ENCODE data around the gene DBN1. TPM values are rescaled to one million over a fixed set of nuclear protein-coding genes. Genes with fewer than 3 reads are reported as not detected.

DBN1 gene
- total RNA-seq, 2 experiments from 2014 or later = 101 to 105 TPM

DNA sequence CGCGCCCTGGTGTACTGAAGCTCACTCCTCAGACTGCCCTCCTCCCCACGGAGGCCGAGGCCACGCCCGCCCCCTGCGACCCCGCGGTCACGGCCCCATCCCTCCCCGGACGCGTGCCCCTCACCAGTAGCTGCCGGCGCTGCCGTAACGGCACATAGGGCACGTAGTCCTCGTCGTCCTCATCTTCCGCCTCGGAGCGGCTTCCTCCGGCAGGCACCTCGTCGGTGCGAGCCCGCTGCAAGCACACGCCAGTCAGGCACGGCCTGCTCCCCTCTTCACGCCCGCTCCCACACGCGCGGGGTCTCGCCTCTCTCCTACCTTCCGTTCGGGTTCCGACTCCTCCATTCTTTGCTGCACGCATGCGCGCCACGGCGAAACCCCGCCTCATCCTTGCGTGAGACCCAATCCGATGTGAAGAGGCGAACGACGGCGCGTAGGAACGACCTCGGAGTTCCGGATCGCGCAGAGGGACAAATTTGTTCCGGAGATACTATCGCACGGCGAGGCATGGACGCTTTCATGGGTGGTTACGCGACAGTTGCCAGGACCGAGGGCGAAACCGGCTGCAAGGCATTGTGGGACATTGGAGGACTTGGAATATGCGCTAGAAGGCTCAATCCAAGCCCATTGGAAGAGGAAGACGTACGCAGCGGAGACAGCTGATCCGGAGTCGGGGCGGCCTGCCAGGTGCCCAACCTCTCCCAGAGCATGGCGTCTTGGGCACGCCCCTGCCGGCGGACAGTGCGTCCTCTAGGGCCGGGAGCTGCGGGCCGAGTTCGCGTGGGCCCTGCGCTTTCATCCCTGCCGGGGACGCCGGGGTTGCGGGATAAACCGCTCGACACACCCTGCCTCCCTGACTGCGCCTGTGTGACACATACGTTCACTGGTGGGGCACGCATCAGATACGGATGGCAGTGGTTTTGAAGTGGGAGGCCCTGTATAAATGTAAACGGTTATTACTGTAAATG lies 43.5 kb upstream of the DBN1 start, which contains the start of gene DDX41:
Gene DDX41 (minus strand): TSS at position 361 of the 968 bp plus-strand sequence. CDS start 16 bp downstream, at position 345.
- Mint-ChIP-seq H3K4me1 (ENCODE audit: low read depth) (peaks cover 49% of the 10 kb centered on the region), H3K9me3 (no peaks in the 10 kb centered on the region), H3K27ac (peak within 1 kb of the TSS; percentile 91), H3K4me3 (peak within 1 kb of the TSS; percentile 92), H3K36me3 (ENCODE audit: low read depth) (peaks cover 63% of the 10 kb centered on the region), H3K27me3 (no peaks in the 10 kb centered on the region)
- peak; percentile 97 for DNase-seq
- ATAC-seq = peak; percentile 90
- TF ChIP-seq, protein P1, sequence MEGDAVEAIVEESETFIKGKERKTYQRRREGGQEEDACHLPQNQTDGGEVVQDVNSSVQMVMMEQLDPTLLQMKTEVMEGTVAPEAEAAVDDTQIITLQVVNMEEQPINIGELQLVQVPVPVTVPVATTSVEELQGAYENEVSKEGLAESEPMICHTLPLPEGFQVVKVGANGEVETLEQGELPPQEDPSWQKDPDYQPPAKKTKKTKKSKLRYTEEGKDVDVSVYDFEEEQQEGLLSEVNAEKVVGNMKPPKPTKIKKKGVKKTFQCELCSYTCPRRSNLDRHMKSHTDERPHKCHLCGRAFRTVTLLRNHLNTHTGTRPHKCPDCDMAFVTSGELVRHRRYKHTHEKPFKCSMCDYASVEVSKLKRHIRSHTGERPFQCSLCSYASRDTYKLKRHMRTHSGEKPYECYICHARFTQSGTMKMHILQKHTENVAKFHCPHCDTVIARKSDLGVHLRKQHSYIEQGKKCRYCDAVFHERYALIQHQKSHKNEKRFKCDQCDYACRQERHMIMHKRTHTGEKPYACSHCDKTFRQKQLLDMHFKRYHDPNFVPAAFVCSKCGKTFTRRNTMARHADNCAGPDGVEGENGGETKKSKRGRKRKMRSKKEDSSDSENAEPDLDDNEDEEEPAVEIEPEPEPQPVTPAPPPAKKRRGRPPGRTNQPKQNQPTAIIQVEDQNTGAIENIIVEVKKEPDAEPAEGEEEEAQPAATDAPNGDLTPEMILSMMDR (IDR thresholded peaks at IDR 0.05) = no peak
- intact Hi-C loops (cut with micrococcal nuclease) = no loop called here
- CTCF ChIA-PET = interaction anchor here (1.4 to 9.4 kb wide), 4 partner anchors 15 to 213 kb away, joined by 3 to 65 read pairs (median 5); partner anchors contain the start of genes PRELID1 and RAB24
- POLR2A ChIA-PET = interaction anchor here (0.6 to 2.8 kb wide), 10 partner anchors 8 to 91 kb away, joined by 3 to 9 read pairs (median 4); partner anchors contain the start of genes GRK6 and PDLIM7

DNA sequence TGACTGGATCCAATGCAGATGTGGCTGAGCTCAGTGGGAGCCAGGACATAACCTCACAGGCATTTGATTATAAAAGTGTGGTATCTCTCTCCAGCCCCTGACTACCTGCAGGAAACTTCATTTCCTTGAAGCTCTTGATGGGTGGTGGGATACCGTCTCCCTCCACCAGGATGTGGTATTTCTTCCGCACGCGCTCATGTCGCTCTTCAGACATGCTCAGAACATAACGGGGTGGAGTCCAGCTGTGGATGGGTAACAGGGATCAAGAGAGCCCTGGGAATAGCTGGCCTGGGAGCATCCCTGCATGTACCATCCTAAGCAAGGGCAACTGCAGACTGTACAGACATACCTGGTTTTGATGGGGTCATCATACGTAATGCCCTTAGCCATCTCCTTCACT lies 42.1 kb upstream of the DBN1 start:
- ATAC-seq = no peak
- no peak for DNase-seq
- Mint-ChIP-seq H3K36me3 (ENCODE audit: low read depth) (peaks cover 70% of the 10 kb centered on the region), H3K4me1 (ENCODE audit: low read depth) (peaks cover 45% of the 10 kb centered on the region), H3K9me3 (no peaks in the 10 kb centered on the region), H3K27ac (peak overlapping the region; percentile 42), H3K4me3 (peak overlapping the region; percentile 92), H3K27me3 (no peaks in the 10 kb centered on the region)
- TF ChIP-seq, protein P1 (IDR thresholded peaks at IDR 0.05) = no peak
- intact Hi-C loops (cut with micrococcal nuclease) = no loop called here
- CTCF ChIA-PET = interaction anchor here (1.4 to 9.4 kb wide), 4 partner anchors 14 to 212 kb away, joined by 3 to 65 read pairs (median 5); partner anchors contain the start of genes PRELID1 and RAB24
- POLR2A ChIA-PET = interaction anchor here (0.6 to 2.8 kb wide), 11 partner anchors 9 to 111 kb away, joined by 3 to 9 read pairs (median 3); partner anchors contain the start of genes GRK6 and PDLIM7

DNA sequence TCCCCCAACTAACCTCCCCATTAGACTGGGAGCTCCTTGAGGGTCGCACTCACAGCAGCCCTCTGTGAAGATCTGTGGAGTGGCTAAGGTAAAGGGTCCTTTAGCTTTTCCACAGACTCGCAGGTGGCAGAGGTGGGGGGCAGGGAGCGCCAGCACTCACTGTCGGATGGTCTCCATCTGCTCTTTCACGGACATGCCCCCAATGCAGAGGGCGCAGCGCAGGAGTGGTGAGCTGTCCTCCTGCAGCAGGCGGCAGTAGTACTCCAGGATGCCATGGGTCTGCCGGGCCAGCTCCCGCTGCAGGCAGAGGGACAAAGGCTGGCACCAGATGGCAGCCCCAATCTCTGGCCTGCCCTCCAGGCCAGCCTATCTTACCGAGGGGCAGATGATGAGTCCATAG lies 41.1 kb upstream of the DBN1 start:
- Mint-ChIP-seq H3K27me3 (no peaks in the 10 kb centered on the region), H3K27ac (no peak overlapping the region), H3K4me1 (ENCODE audit: low read depth) (peaks cover 45% of the 10 kb centered on the region), H3K4me3 (peak overlapping the region; percentile 92), H3K9me3 (no peaks in the 10 kb centered on the region), H3K36me3 (ENCODE audit: low read depth) (peaks cover 76% of the 10 kb centered on the region)
- DNase-seq (no peak), ATAC-seq (no peak)
- TF ChIP-seq, protein P1 (IDR thresholded peaks at IDR 0.05) = no peak
- ChIA-PET POLR2A (interaction anchor here (1.0 to 2.8 kb wide), 3 partner anchors 12 to 110 kb away, joined by 3 to 9 read pairs (median 3); no protein-coding TSS in a partner anchor), CTCF (interaction anchor here (9.4 kb wide), 1 partner anchor 13 kb away, joined by 65 read pairs; no protein-coding TSS in a partner anchor)
- intact Hi-C loops (cut with micrococcal nuclease) = no loop called here

DNA sequence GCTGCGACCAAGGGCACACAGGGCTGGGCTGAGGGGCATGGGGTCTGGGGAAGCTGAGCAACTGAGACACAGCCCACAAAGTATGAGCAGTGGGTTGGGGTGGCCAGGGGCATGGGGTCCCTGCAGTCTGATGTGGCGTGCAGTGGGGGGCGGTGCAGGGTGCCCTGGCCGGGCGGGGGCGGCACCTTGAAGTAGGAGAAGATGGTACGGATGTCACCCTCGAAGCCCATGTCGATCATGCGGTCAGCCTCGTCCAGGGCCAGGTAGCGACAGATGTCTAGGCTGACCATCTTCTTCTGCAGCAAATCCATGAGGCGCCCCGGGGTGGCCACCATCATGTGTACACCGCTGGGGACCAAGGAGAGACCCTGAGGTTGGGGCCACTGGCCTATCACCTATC lies 40.1 kb upstream of the DBN1 start:
- TF ChIP-seq, protein P1 (IDR thresholded peaks at IDR 0.05) = no peak
- Mint-ChIP-seq H3K4me1 (ENCODE audit: low read depth) (peaks cover 41% of the 10 kb centered on the region), H3K27ac (no peak overlapping the region), H3K4me3 (no peak overlapping the region), H3K27me3 (no peaks in the 10 kb centered on the region), H3K36me3 (ENCODE audit: low read depth) (peaks cover 71% of the 10 kb centered on the region), H3K9me3 (no peaks in the 10 kb centered on the region)
- ATAC-seq (no peak), DNase-seq (no peak)
- intact Hi-C loops (cut with micrococcal nuclease) = no loop called here
- CTCF ChIA-PET = interaction anchor here (9.4 kb wide), 1 partner anchor 12 kb away, joined by 65 read pairs; no protein-coding TSS in a partner anchor
- POLR2A ChIA-PET = no interaction called here

All from activated CD8-positive, alpha-beta T cell treated with anti-CD3 and anti-CD28 coated beads for 36 hours (primary cell).